Activated T-cell treated with anti-CD3 and anti-CD28 coated beads for 48 hours (primary cell): Measurements from ENCODE around the gene ARHGDIB.

Source experiments
- DNase-seq: peaks from one replicate; pipeline ENCODE4 v3.0.0-alpha.2; 2020; ENCODE audit warnings: low read depth

ARHGDIB gene

GRCh38 chr12:14982991-14983390, 21.6 kb upstream of the ARHGDIB start:
- DNase-seq: no peak

GRCh38 chr12:14982562-14982961, 21.2 kb upstream of the ARHGDIB start:
- DNase-seq: no peak

GRCh38 chr12:14981049-14981448, 19.6 kb upstream of the ARHGDIB start:
- DNase-seq: no peak

- DNase-seq: no peak
Observed at GRCh38 chr12:14979468-14979867, 18.1 kb upstream of the ARHGDIB start.

GRCh38 chr12:14976658-14977057, 15.3 kb upstream of the ARHGDIB start:
- no peak for DNase-seq

- DNase-seq: no peak
Observed at GRCh38 chr12:14975457-14975856, 14.1 kb upstream of the ARHGDIB start.

GRCh38 chr12:14974633-14975032, 13.2 kb upstream of the ARHGDIB start:
- no peak for DNase-seq

- DNase-seq: no peak
Observed at GRCh38 chr12:14972816-14973215, 11.4 kb upstream of the ARHGDIB start, which contains the start of gene PDE6H. Gene PDE6H (plus strand): TSS chr12:14973042. CDS start chr12:14978013, 4,971 bp downstream.

GRCh38 chr12:14970473-14970872, 9.1 kb upstream of the ARHGDIB start:
- no peak for DNase-seq

GRCh38 chr12:14968478-14968877, 7.1 kb upstream of the ARHGDIB start:
- no peak for DNase-seq

- DNase-seq: no peak
Observed at GRCh38 chr12:14965221-14965620, 3.8 kb upstream of the ARHGDIB start.

- DNase-seq: no peak
Observed at GRCh38 chr12:14964406-14964805, 3.0 kb upstream of the ARHGDIB start.

- DNase-seq: no peak
Observed at GRCh38 chr12:14963520-14963919, 2.1 kb upstream of the ARHGDIB start.

- no peak for DNase-seq
Observed at GRCh38 chr12:14962797-14963196, 1.4 kb upstream of the ARHGDIB start.

- no peak for DNase-seq
Observed at GRCh38 chr12:14962153-14962539, 745 bp upstream of the ARHGDIB start.

- DNase-seq: no peak
Observed at GRCh38 chr12:14960548-14961465, 594 bp downstream of the ARHGDIB start.

GRCh38 chr12:14959916-14960496, 1.4 kb downstream of the ARHGDIB start:
- no peak for DNase-seq

GRCh38 chr12:14959463-14959862, 1.9 kb downstream of the ARHGDIB start:
- DNase-seq: no peak

- DNase-seq: no peak
Observed at GRCh38 chr12:14959126-14959440, 2.3 kb downstream of the ARHGDIB start.

GRCh38 chr12:14958361-14959125, 2.9 kb downstream of the ARHGDIB start:
- DNase-seq: no peak

GRCh38 chr12:14957551-14958168, 3.7 kb downstream of the ARHGDIB start:
- DNase-seq: no peak

- DNase-seq: no peak
Observed at GRCh38 chr12:14956905-14957304, 4.5 kb downstream of the ARHGDIB start.
